K562 (cell line): ENCODE results near the gene GJD4. TPM values are rescaled to one million over a fixed set of nuclear protein-coding genes. Genes with fewer than 3 reads are reported as not detected.

Experiments used
- ATAC-seq: fragments of 200-7000 bp; cut with Tn5 transposase; 3 replicates; pipeline ENCODE4 v1.9.1; 2020; ENCODE audit warnings: moderate library complexity
- BruUV-seq: library from RNA; stranded (reverse); fragments of 400-500 nt; replicated peaks from 2 replicates; lab custom pipeline; 2021; lab: Mats Ljungman, UMichigan
- CTCF ChIA-PET: fragments of 300-600 bp; formaldehyde crosslinking; extraction: SDS; loops from one replicate; lab custom pipeline; 2021; ENCODE audit warnings: low intra/inter-chr PET ratio; lab: Yijun Ruan, JAX
- POLR2A ChIA-PET: fragments of 300-600, 350-650 bp; sonication (Branson Sonifier 250); formaldehyde crosslinking; extraction: SDS; loops from one replicate; lab custom pipeline; 2021; ENCODE audit warnings: antibody characterized with exemption, inconsistent platforms; lab: Yijun Ruan, JAX
- DNase-seq, 4 experiments: peaks; one replicate each; pipeline versions ENCODE4 v3.0.0 to v3.0.0-alpha.2; 2011 to 2018; ENCODE audit warnings: low spot score in 3 of 4, mixed read lengths in 3 of 4; ENCODE audit errors: extremely low read depth in 1 of 4
- FAIRE-seq: peaks from 2 replicates; lab custom pipeline; 2011; peaks lifted over from hg19 to GRCh38; lab: Jason Lieb, UNC
- H2AFZ ChIP-seq: 2 replicates; pipeline ENCODE4 v1.6.0; 2011; ENCODE audit warnings: low read depth, low read length, control low read depth, inconsistent platforms
- H3K27ac ChIP-seq: fragments of 200-600 bp; 3 replicates; pipeline ENCODE4 v1.8.0; 2011; ENCODE audit warnings: low read depth, mild to moderate bottlenecking, control low read depth, inconsistent platforms, low read length, moderate library complexity, mixed read lengths; ENCODE audit errors: extremely low read depth
- H3K27me3 ChIP-seq, 2 experiments: fragments of 300-600 bp in 1 of 2; 2 replicates in 1 of 2; 3 replicates in 1 of 2; pipeline versions ENCODE4 v1.6.0 to v1.8.0; 2011; ENCODE audit warnings: inconsistent platforms in 2 of 2, low read length in 2 of 2, mild to moderate bottlenecking in 1 of 2, mixed read lengths in 1 of 2, moderate library complexity in 1 of 2; ENCODE audit not compliant: control insufficient read depth in 2 of 2, insufficient read depth in 2 of 2
- H3K36me3 ChIP-seq: fragments of 300-600 bp; 3 replicates; pipeline ENCODE4 v1.8.0; 2011; ENCODE audit warnings: mild to moderate bottlenecking, low read length, inconsistent platforms; ENCODE audit not compliant: control insufficient read depth, insufficient read depth
- H3K4me1 ChIP-seq, 2 experiments: fragments of 200-600 bp in 1 of 2; replicated peaks in 1 of 2; 2 replicates in 1 of 2; 3 replicates in 1 of 2; pipeline versions ENCODE4 v1.5.1 to v1.8.0; 2011; ENCODE audit warnings: inconsistent platforms in 2 of 2, low read length in 2 of 2, mild to moderate bottlenecking in 1 of 2, mixed read lengths in 1 of 2, moderate library complexity in 1 of 2; ENCODE audit not compliant: control insufficient read depth in 2 of 2, insufficient read depth in 2 of 2
- H3K4me2 ChIP-seq: 2 replicates; pipeline ENCODE4 v1.6.1; 2011; ENCODE audit warnings: low read length, control low read depth, inconsistent platforms, mixed read lengths; ENCODE audit not compliant: insufficient read depth
- H3K4me3 ChIP-seq: fragments of 200-600 bp; sonication (generic), shearing (Covaris generic); 2 replicates; pipeline ENCODE4 v1.5.1; 2016; ENCODE audit warnings: control low read depth, inconsistent platforms
- H3K79me2 ChIP-seq: fragments of 200-600 bp; 3 replicates; pipeline ENCODE4 v1.8.0; 2011; ENCODE audit warnings: low read length, inconsistent platforms; ENCODE audit not compliant: control insufficient read depth, insufficient read depth
- H3K9ac ChIP-seq, 2 experiments: 2 replicates each; pipeline versions ENCODE4 v1.6.0 to v1.6.1; 2011; ENCODE audit warnings: low read depth in 2 of 2, low read length in 2 of 2, control low read depth in 1 of 2, inconsistent platforms in 1 of 2, mild to moderate bottlenecking in 1 of 2, mixed read lengths in 1 of 2; ENCODE audit not compliant: insufficient read depth in 1 of 2
- H3K9me1 ChIP-seq: one replicate; pipeline ENCODE4 v1.6.0; 2011; ENCODE audit warnings: inconsistent platforms, mild to moderate bottlenecking, low read length, moderate library complexity; ENCODE audit not compliant: control insufficient read depth, insufficient read depth
- H3K9me3 ChIP-seq: replicated peaks from 2 replicates; pipeline ENCODE4 v1.5.1; 2011; ENCODE audit warnings: low read depth, low read length, inconsistent platforms; ENCODE audit not compliant: control insufficient read depth, insufficient read depth
- H4K20me1 ChIP-seq: replicated peaks from 2 replicates; pipeline ENCODE4 v1.6.1; 2011; ENCODE audit warnings: low read length, inconsistent platforms, mixed read lengths; ENCODE audit not compliant: control insufficient read depth, insufficient read depth
- ETS1 ChIP-seq: conservative IDR thresholded peaks from 2 replicates; pipeline ENCODE4 v1.6.1; 2011; ENCODE audit warnings: low read depth, mild to moderate bottlenecking, low read length; ENCODE audit not compliant: control insufficient read depth
- HIVEP1 ChIP-seq: fragments of 250-450 bp; sonication (Bioruptor Pico); IDR thresholded peaks from 2 replicates; pipeline ENCODE4 v1.4.0; 2020; ENCODE audit warnings: mild to moderate bottlenecking
- MAFG ChIP-seq: fragments of 450-650 bp; conservative IDR thresholded peaks from 2 replicates; pipeline ENCODE4 v1.6.1; 2016; ENCODE audit warnings: missing genetic modification characterization, missing compliant biosample characterization
- RCOR1 ChIP-seq, 2 experiments: IDR thresholded peaks; 2 replicates each; pipeline ENCODE4 v1.6.1; 2012; ENCODE audit warnings: low read depth in 2 of 2, low read length in 2 of 2, borderline replicate concordance in 1 of 2, improper control_type of control experiment in 1 of 2
- SMC3 ChIP-seq: conservative IDR thresholded peaks from 2 replicates; pipeline ENCODE4 v1.6.1; 2011; ENCODE audit warnings: low read depth, low read length, improper control_type of control experiment; ENCODE audit not compliant: insufficient read depth
- ZBTB34 ChIP-seq: fragments of 250-450 bp; sonication (Bioruptor Pico); IDR thresholded peaks from 2 replicates; pipeline ENCODE4 v1.8.0; 2021; ENCODE audit warnings: mild to moderate bottlenecking, moderate library complexity
- WGBS: fragments of 100-300 bp; shearing (Covaris generic); methylation state at CpG from one replicate; pipeline ENCODE4 v1.1.6; 2016; ENCODE audit warnings: low coverage, mixed read lengths; ENCODE audit not compliant: insufficient coverage; ENCODE audit errors: missing lambda C conversion rate; 5-methylcytosine and 5-hydroxymethylcytosine counted together
- in situ Hi-C: fragments of 300-500 bp; cut with MboI; formaldehyde crosslinking; loops from 4 replicates; pipeline ENCODE4 v1.15.0; 2018; ENCODE audit warnings: inconsistent platforms, mixed read lengths
- intact Hi-C: fragments of 100-400 bp; cut with micrococcal nuclease; formaldehyde crosslinking; loops from 2 replicates; pipeline ENCODE4 v1.14.2; 2022
- polyA plus RNA-seq, 8 experiments: library from polyadenylated mRNA; depleted of rRNA in 4 of 8; stranded (reverse) in 5 of 8; unstranded in 3 of 8; fragments of >200 nt; fragmentation: Nextera tagmentation in 2 of 8; fragmentation: Illumina TruSeq in 1 of 8; extraction: Ambion mirVana in 2 of 8; extraction: Trizol in 1 of 8; gene quantifications; 2 replicates each; pipeline versions ENCODE4 v1.2.1 to v1.2.3, GENCODE V29; 2011 to 2014; ENCODE audit warnings: inconsistent platforms in 1 of 8, missing spikeins in 1 of 8
- total RNA-seq, 7 experiments: library from RNA; depleted of rRNA in 6 of 7; stranded (reverse); fragments of >200 nt in 6 of 7; fragmentation: Illumina TruSeq in 2 of 7; extraction: Trizol in 2 of 7; gene quantifications; 2 replicates each; pipeline versions ENCODE4 v1.2.1 to v1.2.3, GENCODE V29; 2011 to 2021; ENCODE audit warnings: low replicate concordance in 1 of 7

Gene GJD4
- total and polyA plus RNA-seq, 9 of the 15 experiments (the other 6 are each of a cell fraction or from before 2014, with no cell fraction given), result not detected

GRCh38 chr10:35638101-35638500 is 33.0 kb downstream of the GJD4 start:
- no peaks in the 10 kb centered on the region for H3K36me3 ChIP-seq
- H3K27ac ChIP-seq, result no peak overlapping the region
- no peak overlapping the region for H3K4me2 ChIP-seq
- ChIA-PET POLR2A (no interaction called here), CTCF (no interaction called here)
- no peaks in the 10 kb centered on the region for H4K20me1 ChIP-seq
- ATAC-seq (no peak), DNase-seq (no peak), FAIRE-seq (no peak)
- intact Hi-C loops (loop anchor here (5.0 to 10.0 kb wide), 3 partner anchors 513 to 1857 kb away; partner anchors contain the start of gene CREM), in situ Hi-C loops (loop anchor here (10.0 to 25.0 kb wide), 2 partner anchors 1249 to 1837 kb away; no protein-coding TSS in a partner anchor)
- 0% methylated on average over 4 of the region's 4 CpGs for WGBS
- H3K9me1 ChIP-seq, result no peaks in the 10 kb centered on the region
- no peak overlapping the region for H3K9ac ChIP-seq
- BruUV-seq, result no TSS peak
- H2AFZ ChIP-seq, result no peak overlapping the region
- H3K27me3 ChIP-seq, result peaks cover 0 to 9% of the 10 kb centered on the region in 2 experiments; a peak in 2 of 5 replicates
- H3K4me3 ChIP-seq, result no peak overlapping the region
- no peak for TF ChIP-seq HIVEP1
- H3K9me3 ChIP-seq, result no peaks in the 10 kb centered on the region
- H3K79me2 ChIP-seq, result no peaks in the 10 kb centered on the region
- peaks cover 6 to 33% of the 10 kb centered on the region in 2 experiments; a peak in 3 of 5 replicates for H3K4me1 ChIP-seq

DNA sequence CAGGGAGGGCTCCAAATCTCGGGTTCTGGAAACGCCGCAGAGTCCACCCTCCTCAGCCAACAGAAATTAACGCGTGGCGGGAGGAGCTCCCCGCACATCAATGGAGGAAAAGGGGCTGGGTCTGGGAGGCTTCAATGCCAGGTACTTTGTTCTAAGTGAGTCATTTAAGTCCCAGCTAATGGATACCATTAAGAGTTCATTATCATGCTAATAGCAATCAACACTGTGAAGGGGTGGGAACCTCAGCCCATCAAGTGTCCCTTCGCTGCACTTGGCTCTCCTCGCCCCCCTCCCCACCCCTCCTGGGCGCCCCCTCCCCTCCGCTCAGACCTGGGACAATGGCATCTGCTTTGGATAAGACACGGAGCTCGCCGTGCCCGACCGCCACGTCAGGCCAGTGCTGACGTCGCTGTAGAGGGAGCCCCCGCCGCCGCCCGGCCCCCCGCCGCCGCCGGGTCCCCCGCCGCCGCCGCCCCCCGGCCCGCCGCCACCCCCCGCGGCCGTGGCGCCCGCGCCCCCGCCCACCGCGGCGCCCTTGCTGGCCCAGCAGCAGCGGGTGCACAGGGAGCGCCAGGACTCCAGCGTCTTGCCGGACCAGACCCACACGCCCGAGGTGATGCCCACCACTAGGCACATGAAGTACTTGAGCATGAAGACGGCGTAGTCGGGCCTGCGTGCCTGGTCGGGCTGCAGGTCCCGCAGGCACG is 34.0 kb downstream of the GJD4 start:
- no peak for FAIRE-seq
- Histone ChIP-seq H3K4me1 (peaks cover 6 to 40% of the 10 kb centered on the region in 2 experiments; a peak in 3 of 5 replicates), H3K4me3 (no peak overlapping the region), H3K79me2 (no peaks in the 10 kb centered on the region), H3K4me2 (no peak overlapping the region), H2AFZ (no peak overlapping the region), H4K20me1 (no peaks in the 10 kb centered on the region), H3K9me3 (no peaks in the 10 kb centered on the region), H3K9me1 (no peaks in the 10 kb centered on the region), H3K27ac (no peak overlapping the region), H3K36me3 (no peaks in the 10 kb centered on the region), H3K27me3 (peaks cover 6 to 16% of the 10 kb centered on the region in 2 experiments; a peak in 4 of 5 replicates), H3K9ac (no peak overlapping the region)
- 64% methylated on average over 15 of the region's 57 CpGs for WGBS
- ATAC-seq, result no peak
- no peak for DNase-seq
- POLR2A ChIA-PET, result no interaction called here
- CTCF ChIA-PET, result no interaction called here
- intact Hi-C loops (loop anchor here (5.0 to 10.0 kb wide), 3 partner anchors 514 to 1856 kb away; partner anchors contain the start of gene CREM), in situ Hi-C loops (loop anchor here (10.0 to 25.0 kb wide), 2 partner anchors 1248 to 1836 kb away; no protein-coding TSS in a partner anchor)
- TF ChIP-seq ZBTB34 (CRISPR knock-in tag), result no peak
- TF ChIP-seq MAFG (tag), result no peak
- no peak for TF ChIP-seq RCOR1 (IDR thresholded peaks at IDR 0.05; ENCODE audit: borderline replicate concordance in 1 of 2, low read depth in 2 of 2, low read length in 2 of 2)
- TF ChIP-seq SMC3, result no peak
- TF ChIP-seq ETS1, result no peak
- BruUV-seq, result no TSS peak
